Measurements from ENCODE around the gene BBIP1. TPM values are rescaled to one million over a fixed set of nuclear protein-coding genes. Genes with fewer than 3 reads are reported as not detected.
"Not testable (repeated sequence)": the region's sequence is repeated elsewhere in the genome, so short reads cannot be mapped to it uniquely, and the experiment has no call there.

Gene BBIP1
- total RNA-seq, 1 donor from 2014 or later = 17.9 TPM

- DNase-seq (ENCODE audit: low read depth in 2 of 2) = no peak
Observed at GRCh38 chr10:110885932-110886674, 32.9 kb downstream of the BBIP1 start.

GRCh38 chr10:110883924-110884323, 35.1 kb downstream of the BBIP1 start:
- DNase-seq (ENCODE audit: low read depth in 2 of 2) = peak; percentile 12 to 65

- DNase-seq (ENCODE audit: low read depth in 2 of 2) = no peak
Observed at GRCh38 chr10:110881905-110882304, 37.1 kb downstream of the BBIP1 start.

- no peak for DNase-seq (ENCODE audit: low read depth in 2 of 2)
Observed at GRCh38 chr10:110881247-110881646, 37.7 kb downstream of the BBIP1 start.

- no peak for DNase-seq (ENCODE audit: low read depth in 2 of 2)
Observed at GRCh38 chr10:110880012-110880411, 39.0 kb downstream of the BBIP1 start.

GRCh38 chr10:110876788-110877187, 42.2 kb downstream of the BBIP1 start:
- DNase-seq (ENCODE audit: low read depth in 2 of 2) = no peak

- DNase-seq (ENCODE audit: low read depth in 2 of 2) = no peak
Observed at GRCh38 chr10:110876000-110876399, 43.0 kb downstream of the BBIP1 start.

GRCh38 chr10:110873951-110874350, 45.0 kb downstream of the BBIP1 start:
- DNase-seq (ENCODE audit: low read depth in 2 of 2) = peak in 1 of 2 donors; percentile 11

- DNase-seq (ENCODE audit: low read depth in 2 of 2) = peak in 1 of 2 donors; percentile 6
Observed at GRCh38 chr10:110872984-110873923, 45.7 kb downstream of the BBIP1 start.

GRCh38 chr10:110872145-110872983, 46.6 kb downstream of the BBIP1 start:
- peak; percentile 61 to 75 for DNase-seq (ENCODE audit: low read depth in 2 of 2)

- peak; percentile 98 to 99 for DNase-seq (ENCODE audit: low read depth in 2 of 2)
Observed at GRCh38 chr10:110871298-110872084, 47.5 kb downstream of the BBIP1 start, which contains the start of gene PDCD4. TSS of gene PDCD4 (plus strand) at chr10:110871928. CDS start at chr10:110876028, 4,100 bp downstream.

GRCh38 chr10:110870823-110871297, 48.1 kb downstream of the BBIP1 start:
- no peak for DNase-seq (ENCODE audit: low read depth in 2 of 2)

- DNase-seq (ENCODE audit: low read depth in 2 of 2) = no peak
Observed at GRCh38 chr10:110868981-110869380, 50.0 kb downstream of the BBIP1 start.

- no peak for DNase-seq (ENCODE audit: low read depth in 2 of 2)
Observed at GRCh38 chr10:110867807-110868465, 51.0 kb downstream of the BBIP1 start.

- not testable (repeated sequence) for DNase-seq (ENCODE audit: low read depth in 2 of 2)
Observed at GRCh38 chr10:110867011-110867806, 51.8 kb downstream of the BBIP1 start.

- DNase-seq (ENCODE audit: low read depth in 2 of 2) = no peak
Observed at GRCh38 chr10:110865809-110866482, 53.0 kb downstream of the BBIP1 start.

- DNase-seq (ENCODE audit: low read depth in 2 of 2) = no peak
Observed at GRCh38 chr10:110865186-110865808, 53.7 kb downstream of the BBIP1 start.

- DNase-seq (ENCODE audit: low read depth in 2 of 2) = peak in 1 of 2 donors; percentile 14
Observed at GRCh38 chr10:110864662-110865140, 54.3 kb downstream of the BBIP1 start.
